Heart left ventricle (tissue), 16 donors: Measurements from ENCODE around the gene AMN. TPM values are rescaled to one million over a fixed set of nuclear protein-coding genes. Genes with fewer than 3 reads are reported as not detected.
A peak's percentile ranks its signal among the peaks of the same experiment; 100 is the strongest.

Experiments used
- ATAC-seq, 4 donors: fragments of 200-7000 bp; cut with Tn5 transposase; one replicate each; pipeline ENCODE4 v1.9.1; 2020 to 2022; ENCODE audit warnings: moderate library complexity in 4 of 4, mild to moderate bottlenecking in 3 of 4, moderate number of reproducible peaks in 1 of 4
- DNase-seq, 5 donors: peaks; one replicate each; pipeline ENCODE4 v3.0.0-alpha.2; 2020
- H3K27ac ChIP-seq, 12 donors: fragments of 200-600 bp; sonication (generic) in 4 of 12; one replicate each; pipeline versions ENCODE4 v1.5.0 to v1.8.0; 2016 to 2022; ENCODE audit warnings: mild to moderate bottlenecking in 2 of 12
- H3K27me3 ChIP-seq, 9 donors: fragments of 200-600 bp; sonication (generic) in 2 of 9; one replicate each; pipeline versions ENCODE4 v1.5.1 to v1.8.0; 2016 to 2022; ENCODE audit warnings: mild to moderate bottlenecking in 3 of 9
- H3K36me3 ChIP-seq, 9 donors: fragments of 200-600 bp; sonication (generic) in 2 of 9; one replicate each; pipeline versions ENCODE4 v1.5.0 to v1.8.0; 2018 to 2022; ENCODE audit warnings: mild to moderate bottlenecking in 2 of 9
- H3K4me1 ChIP-seq, 12 donors: fragments of 200-600 bp; sonication (generic) in 4 of 12; one replicate each; pipeline versions ENCODE4 v1.5.0 to v1.8.0; 2016 to 2022; ENCODE audit warnings: mild to moderate bottlenecking in 3 of 12
- H3K4me3 ChIP-seq, 12 donors: fragments of 200-600 bp; sonication (generic) in 4 of 12; one replicate each; pipeline versions ENCODE4 v1.5.0 to v1.8.0; 2017 to 2022; ENCODE audit warnings: mild to moderate bottlenecking in 9 of 12, moderate library complexity in 4 of 12
- H3K9me3 ChIP-seq, 12 donors: fragments of 200-600 bp; sonication (generic) in 4 of 12; one replicate each; pipeline versions ENCODE4 v1.5.0 to v1.8.0; 2016 to 2022; ENCODE audit warnings: mild to moderate bottlenecking in 1 of 12
- POLR2A ChIP-seq, 2 donors: fragments of 450-650 bp; IDR thresholded peaks; one replicate each; pipeline ENCODE4 v1.6.1; 2017; ENCODE audit warnings: antibody characterized with exemption in 2 of 2, mild to moderate bottlenecking in 2 of 2, moderate library complexity in 2 of 2
- WGBS, 4 donors: extraction: QIAGEN DNeasy Blood & Tissue Kit in 2 of 4; methylation state at CpG; one replicate each; pipeline versions ENCODE4 v1.1.5 to v1.1.7; 2013 to 2018; 5-methylcytosine and 5-hydroxymethylcytosine counted together
- intact Hi-C, 10 donors: fragments of 100-400 bp; cut with DNase I; formaldehyde crosslinking; loops; one replicate each; pipeline versions ENCODE4 v1.11.1 to v1.14.2; 2022
- polyA plus RNA-seq, 2 donors: library from polyadenylated mRNA; stranded (reverse); fragments of 200-250 nt; gene quantifications; one replicate each; pipeline ENCODE4 v1.2.3, GENCODE V29; 2013
- total RNA-seq, 9 donors: library from RNA; depleted of rRNA in 2 of 9; stranded (reverse); fragments of >200 nt in 2 of 9; fragmentation: NEBNext Ultra II Directional in 3 of 9; extraction: Animal tissue kit (Norgen Biotek cat#: 25700) in 3 of 9; gene quantifications; one replicate each; pipeline versions ENCODE4 v1.1.0 to v1.2.4, GENCODE V29; 2016 to 2023
- TF ChIP-seq, protein P1 (sequence below), 12 donors: fragments of 200-600 bp; sonication (generic) in 4 of 12; IDR thresholded peaks; one replicate each; pipeline versions ENCODE4 v1.5.0 to v1.8.0; 2018 to 2022; ENCODE audit warnings: antibody characterized with exemption in 12 of 12, mild to moderate bottlenecking in 5 of 12
- donor health status: ischemic (EF 13 %, LVEDD 7.1; RV severe dilation, severe dysfunction).
- donor health status: healthy with polysubstance abuse.
- donor health status: DM: no; HTN: yes; CAD: no.
- donor health status: DM: no; HTN: no; CAD: no.
- donor health status: ischemic (EF 25% LVEDD 6.9; RV normal size, moderate dysfunction).
- donor health status: ischemic (EF 25% LVEDD 5.7; RV mildly dilated, moderate dysfunction).
- donor health status: healthy.
- donor health status: DM: yes; HTN: yes; CAD: no.
- donor health status: ischemic (EF 35%, LVEDD 5.7; RV mildly dilated, moderate dysfunction).
- donor health status: nonischemic (EF 11% LVEDD 7.7; RV severe dilation, severe dysfunction).
- donor health status: DM: yes; HTN: yes; CAD: no.
- donor health status: PGD.
- donor health status: ischemic (EF 29% LVEDD 5.4; RV normal size, mild dysfunction).
- donor health status: nonischemic (EF 23%, LVEDD 6.1; RV moderate dilation, normal function).

The AMN gene
- total and polyA plus RNA-seq, 11 donors = 0.11 to 0.36 (median 0.21) TPM; not detected in 8

DNA sequence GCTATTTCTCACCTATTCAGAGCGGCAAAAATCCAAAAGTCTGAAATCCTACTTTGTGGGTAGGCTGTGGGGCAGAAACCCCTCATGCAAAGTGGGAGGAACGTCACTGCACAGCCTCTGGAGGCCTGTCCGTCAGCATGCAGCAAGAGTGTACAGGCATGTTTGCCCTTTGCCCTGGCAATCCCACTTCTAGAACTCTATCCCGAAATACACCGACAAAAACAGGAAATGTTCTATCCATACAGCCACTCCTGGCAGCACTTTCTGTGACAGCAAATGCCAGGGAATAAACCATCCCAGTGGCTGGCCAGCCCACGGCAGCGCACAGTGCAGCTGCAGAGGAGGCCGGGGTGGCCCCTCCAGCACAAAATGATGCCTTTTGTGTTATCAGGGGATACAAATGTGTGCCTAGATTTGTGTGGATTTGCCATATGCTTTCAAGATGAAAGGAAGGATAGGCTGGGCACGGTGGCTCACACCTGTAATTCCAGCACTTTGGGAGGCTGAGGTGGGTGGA is 39.7 kb downstream of the AMN start:
- intact Hi-C loops = no loop called here
- WGBS, 4 donors = 80 to 89% (median 89%) methylated on average over 9 of the region's 9 CpGs
- ATAC-seq (no peak), DNase-seq (no peak)
- Histone ChIP-seq H3K9me3 (no peaks in the 10 kb centered on the region), H3K27me3 (no peaks in the 10 kb centered on the region), H3K36me3 (peaks cover 10 to 100% (median 99%) of the 10 kb centered on the region in 9 donors), H3K27ac (no peak overlapping the region), H3K4me1 (no peaks in the 10 kb centered on the region), H3K4me3 (no peak overlapping the region)
- no peak for TF ChIP-seq POLR2A (IDR thresholded peaks at IDR 0.05)
- TF ChIP-seq, protein P1, sequence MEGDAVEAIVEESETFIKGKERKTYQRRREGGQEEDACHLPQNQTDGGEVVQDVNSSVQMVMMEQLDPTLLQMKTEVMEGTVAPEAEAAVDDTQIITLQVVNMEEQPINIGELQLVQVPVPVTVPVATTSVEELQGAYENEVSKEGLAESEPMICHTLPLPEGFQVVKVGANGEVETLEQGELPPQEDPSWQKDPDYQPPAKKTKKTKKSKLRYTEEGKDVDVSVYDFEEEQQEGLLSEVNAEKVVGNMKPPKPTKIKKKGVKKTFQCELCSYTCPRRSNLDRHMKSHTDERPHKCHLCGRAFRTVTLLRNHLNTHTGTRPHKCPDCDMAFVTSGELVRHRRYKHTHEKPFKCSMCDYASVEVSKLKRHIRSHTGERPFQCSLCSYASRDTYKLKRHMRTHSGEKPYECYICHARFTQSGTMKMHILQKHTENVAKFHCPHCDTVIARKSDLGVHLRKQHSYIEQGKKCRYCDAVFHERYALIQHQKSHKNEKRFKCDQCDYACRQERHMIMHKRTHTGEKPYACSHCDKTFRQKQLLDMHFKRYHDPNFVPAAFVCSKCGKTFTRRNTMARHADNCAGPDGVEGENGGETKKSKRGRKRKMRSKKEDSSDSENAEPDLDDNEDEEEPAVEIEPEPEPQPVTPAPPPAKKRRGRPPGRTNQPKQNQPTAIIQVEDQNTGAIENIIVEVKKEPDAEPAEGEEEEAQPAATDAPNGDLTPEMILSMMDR (IDR thresholded peaks at IDR 0.05) = no peak

DNA sequence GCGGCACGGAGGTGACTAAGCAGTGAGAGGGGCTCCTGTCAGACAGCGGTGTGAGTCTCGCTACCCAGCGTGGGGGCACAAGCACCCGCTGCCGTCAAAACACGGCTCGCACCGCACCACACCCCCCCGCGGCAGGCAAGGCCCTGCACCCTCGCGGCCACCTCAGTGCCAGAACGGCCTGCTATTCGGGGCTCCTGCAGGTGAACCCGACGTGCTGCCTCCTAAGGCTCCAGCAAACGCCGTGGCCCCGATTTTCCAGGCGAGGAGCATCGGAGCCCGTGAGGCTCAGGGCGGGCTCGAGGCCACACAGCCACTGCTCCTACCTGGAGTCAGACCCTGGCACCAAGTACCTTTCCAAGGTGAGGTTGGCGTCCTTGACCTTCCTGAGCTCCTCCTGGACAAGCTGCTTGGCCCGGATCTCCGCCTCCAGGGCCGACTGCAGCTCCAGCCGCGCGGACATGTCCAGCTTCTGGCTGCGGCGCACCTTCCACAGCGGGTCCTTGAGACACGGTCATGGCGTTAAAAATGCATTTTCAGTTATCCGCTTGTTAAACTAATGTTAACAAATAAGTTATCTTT is 41.8 kb downstream of the AMN start:
- ATAC-seq = peak in 1 of 4 donors; percentile 33
- no peak overlapping the region for H3K4me3 ChIP-seq

DNA sequence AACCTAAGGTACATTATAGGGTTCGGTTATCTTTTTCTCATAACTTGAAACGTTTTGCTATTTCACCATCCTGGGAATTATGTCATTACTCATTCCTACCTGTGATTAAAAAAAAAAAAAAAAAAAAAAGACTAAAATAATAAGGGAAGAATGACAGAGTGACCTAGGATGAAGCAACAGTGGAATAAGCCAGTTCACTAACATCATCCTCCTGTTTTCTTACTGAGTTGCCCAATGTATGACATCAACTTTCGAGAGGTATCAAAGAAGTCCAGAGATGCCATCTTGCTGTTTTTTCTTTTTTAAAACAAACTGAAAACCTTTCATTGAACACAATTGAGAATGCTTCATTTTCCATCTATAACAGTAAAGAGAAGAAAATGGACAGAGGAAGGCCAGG is 42.8 kb downstream of the AMN start:
- DNase-seq (no peak), ATAC-seq (no peak)
- no peaks in the 10 kb centered on the region for H3K9me3 ChIP-seq

More for the DNA sequence above, 41.8 kb downstream of the AMN start:
- Histone ChIP-seq H3K27me3 (no peaks in the 10 kb centered on the region), H3K27ac (no peak overlapping the region), H3K9me3 (no peaks in the 10 kb centered on the region), H3K4me1 (no peaks in the 10 kb centered on the region), H3K36me3 (peaks cover 10 to 100% (median 100%) of the 10 kb centered on the region in 9 donors)
- 95 to 97% (median 97%) methylated on average over 36 to 39 of the region's 39 CpGs for WGBS, 4 donors
- no peak for TF ChIP-seq POLR2A (IDR thresholded peaks at IDR 0.05)
- TF ChIP-seq, protein P1 (IDR thresholded peaks at IDR 0.05) = no peak
- intact Hi-C loops = no loop called here
- DNase-seq = no peak

DNA sequence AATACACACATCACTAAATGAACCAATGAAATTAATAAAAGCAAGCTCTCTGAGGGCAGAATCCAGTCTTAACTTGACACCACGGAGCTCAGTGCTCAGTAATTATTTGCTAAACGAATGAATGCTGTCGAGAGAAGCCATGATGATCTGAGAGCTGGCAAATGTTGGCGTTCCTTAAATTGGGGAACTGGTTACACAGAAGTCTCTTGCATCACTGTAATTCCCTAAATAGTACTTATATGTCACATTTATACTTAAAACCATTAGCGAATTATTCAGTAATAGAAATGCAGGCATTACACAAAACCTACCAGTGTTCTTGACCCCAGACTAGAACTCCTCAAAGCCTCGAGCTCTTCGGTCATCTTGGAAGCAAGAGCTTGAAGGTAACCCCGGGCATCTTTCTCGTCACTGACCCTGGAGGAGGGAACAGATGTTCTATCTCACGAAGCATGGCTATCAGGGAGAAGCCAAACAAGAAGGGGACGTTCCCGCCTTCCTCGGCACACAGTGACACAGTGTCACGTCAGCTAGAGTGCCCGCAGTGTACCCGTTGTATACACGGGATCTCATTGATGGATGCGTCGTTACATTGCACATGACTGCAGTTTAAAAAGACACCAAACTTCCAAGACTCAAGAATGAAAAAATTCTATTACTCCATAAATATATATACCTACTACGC is 43.6 kb downstream of the AMN start:
- Histone ChIP-seq H3K9me3 (no peaks in the 10 kb centered on the region), H3K27me3 (no peaks in the 10 kb centered on the region), H3K27ac (no peak overlapping the region), H3K4me1 (no peaks in the 10 kb centered on the region), H3K4me3 (no peak overlapping the region), H3K36me3 (peaks cover 10 to 100% (median 100%) of the 10 kb centered on the region in 9 donors)
- ATAC-seq (no peak), DNase-seq (no peak)
- TF ChIP-seq POLR2A (IDR thresholded peaks at IDR 0.05) = no peak
- TF ChIP-seq, protein P1 (IDR thresholded peaks at IDR 0.05) = no peak
- WGBS, 4 donors = 92 to 96% (median 95%) methylated on average over 20 of the region's 20 CpGs
- intact Hi-C loops = no loop called here

More for the DNA sequence above, 42.8 kb downstream of the AMN start:
- Histone ChIP-seq H3K36me3 (peaks cover 10 to 100% (median 100%) of the 10 kb centered on the region in 9 donors), H3K4me3 (no peak overlapping the region), H3K27me3 (no peaks in the 10 kb centered on the region), H3K4me1 (no peaks in the 10 kb centered on the region), H3K27ac (no peak overlapping the region)
- WGBS, 4 donors = 88 to 97% (median 93%) methylated on average over 3 of the region's 3 CpGs
- TF ChIP-seq POLR2A (IDR thresholded peaks at IDR 0.05) = no peak
- TF ChIP-seq, protein P1 (IDR thresholded peaks at IDR 0.05) = no peak
- intact Hi-C loops = no loop called here
